22Rv1 (cell line): ENCODE data around the gene TRMT1.

ENCODE experiments used
- CTCF ChIP-seq: fragments of 450-650 bp; IDR thresholded peaks from 2 replicates; pipeline ENCODE4 v1.5.1; 2017; ENCODE audit warnings: mild to moderate bottlenecking
- ZFX ChIP-seq: fragments of 450-650 bp; IDR thresholded peaks from 2 replicates; pipeline ENCODE4 v1.6.1; 2017; ENCODE audit warnings: antibody characterized with exemption, borderline replicate concordance

DNA sequence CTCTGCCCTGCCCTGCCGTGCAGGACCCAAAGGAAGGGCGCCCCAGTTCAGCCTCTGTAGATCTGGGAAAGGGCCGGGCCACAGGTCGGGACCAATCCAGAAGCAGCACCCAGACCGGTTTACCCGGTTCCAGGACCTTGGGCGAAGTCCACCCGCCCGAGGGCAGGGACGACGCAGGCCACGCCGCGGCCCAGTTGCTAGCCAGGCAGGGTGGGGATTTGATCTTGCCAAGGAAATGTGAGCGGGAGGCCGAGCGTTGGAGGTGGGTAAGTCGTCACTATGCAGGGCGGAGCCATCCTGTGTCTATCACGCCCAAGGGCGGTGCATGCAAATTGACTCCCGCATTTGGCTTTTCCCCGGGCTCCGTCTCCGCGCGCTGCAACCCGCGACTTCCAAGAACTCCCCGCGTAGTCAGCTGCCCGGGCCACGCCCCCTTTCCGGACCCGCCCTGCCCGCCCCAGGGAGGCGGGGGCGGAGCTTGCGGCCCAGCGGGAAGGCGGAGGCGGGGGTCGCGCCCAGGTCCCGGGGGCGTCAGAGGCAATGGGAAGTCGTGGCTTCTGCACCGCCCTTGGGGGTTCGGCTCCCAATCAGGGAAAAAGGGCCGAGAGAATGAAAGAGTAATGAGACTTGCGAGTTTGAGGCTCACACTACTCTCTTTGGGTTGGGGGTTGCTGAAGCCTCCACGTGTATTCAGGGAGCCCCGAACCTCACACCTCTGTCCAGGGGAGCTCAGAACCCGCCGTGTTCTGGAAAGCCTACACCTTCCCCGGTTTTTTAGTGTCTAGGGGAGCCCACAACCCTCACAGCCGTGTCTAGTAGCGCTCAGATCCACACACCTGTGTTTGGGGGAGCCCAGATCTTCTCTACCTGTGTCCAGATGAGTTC, 46.4 kb upstream of the TRMT1 start:
- TF ChIP-seq CTCF (no peak), ZFX (no peak)
